Mucosa of gallbladder (tissue), 1 donor: ENCODE data around the gene C1orf116. TPM values are rescaled to one million over a fixed set of nuclear protein-coding genes. Genes with fewer than 3 reads are reported as not detected.
"Not testable (repeated sequence)": the region's sequence is repeated elsewhere in the genome, so short reads cannot be mapped to it uniquely, and the experiment has no call there.

Experiments used
- DNase-seq: peaks from one replicate; pipeline ENCODE4 v3.0.0-alpha.2; 2020; ENCODE audit warnings: low spot score
- total RNA-seq: library from RNA; stranded (reverse); gene quantifications from one replicate; pipeline ENCODE4 v1.2.1, GENCODE V29; 2021
- donor health status: DM: no; HTN: no; CAD: no.

Gene C1orf116
- total RNA-seq, 1 donor from 2014 or later = 45.1 TPM

DNA sequence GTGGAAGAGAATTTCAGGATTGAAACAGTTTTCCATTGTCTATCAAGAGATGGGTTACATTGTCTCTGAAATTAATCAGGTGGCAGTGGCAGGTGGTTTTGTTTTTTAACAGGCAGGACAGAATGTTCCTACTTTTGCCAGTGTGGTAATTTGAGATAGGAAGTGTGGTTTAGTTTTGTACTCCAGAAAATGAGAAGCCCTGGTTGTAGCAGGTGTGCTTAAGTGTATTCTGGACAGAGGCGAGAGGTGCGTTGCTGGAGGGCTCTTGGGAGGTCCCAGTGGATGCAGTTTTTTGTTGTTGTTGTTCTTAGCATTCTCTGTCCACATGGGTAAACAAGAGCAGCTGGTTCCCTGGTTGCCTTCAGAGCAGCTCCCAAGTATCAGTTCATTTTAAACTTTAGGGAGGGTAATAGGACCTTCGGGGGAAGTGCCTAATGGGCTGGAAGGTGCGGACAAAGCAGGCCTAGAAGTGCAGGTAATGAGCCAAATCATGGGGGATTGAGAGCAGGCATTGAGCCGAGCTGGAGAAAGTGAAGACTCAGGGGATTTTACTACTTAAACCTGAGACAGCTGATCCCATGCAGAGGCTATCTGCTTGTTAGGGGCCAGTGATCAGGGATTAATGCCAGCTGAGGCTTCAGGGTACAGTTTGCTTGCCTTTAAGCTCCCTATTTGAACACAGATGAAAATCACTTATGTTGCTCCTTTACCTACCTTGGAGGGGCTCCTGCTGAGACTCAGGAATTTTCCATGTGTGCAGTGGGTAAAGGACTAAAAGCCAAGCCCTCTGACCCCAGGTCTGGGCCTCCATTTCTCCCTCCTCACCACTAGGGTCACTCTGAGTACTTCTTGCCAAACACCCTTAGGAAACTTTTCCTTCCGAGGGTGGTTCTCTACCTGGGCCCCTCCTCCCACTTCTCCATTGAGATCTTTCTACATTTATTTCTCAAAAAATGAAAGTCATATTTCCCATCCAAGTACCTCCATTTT, 26.6 kb upstream of the C1orf116 start:
- no peak for DNase-seq

DNA sequence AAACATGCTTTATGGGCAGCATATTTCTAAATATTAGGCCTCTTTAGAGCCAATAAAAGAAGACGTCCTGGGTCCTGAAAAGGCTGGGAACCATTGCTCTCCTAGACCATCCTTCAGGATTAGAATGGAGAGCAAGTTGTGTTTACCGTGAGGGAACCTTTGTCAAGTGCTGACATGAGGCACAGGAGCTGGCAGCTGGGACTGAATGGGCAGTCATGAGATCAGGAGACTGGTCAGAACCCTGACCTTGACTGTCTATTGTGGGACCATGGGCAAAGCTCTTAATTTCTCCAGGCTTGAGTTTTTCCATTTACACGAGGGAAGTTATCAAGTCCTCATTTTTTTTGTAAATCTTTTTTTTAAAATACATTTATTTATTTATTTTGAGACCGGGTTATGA, 25.7 kb upstream of the C1orf116 start:
- no peak for DNase-seq

DNA sequence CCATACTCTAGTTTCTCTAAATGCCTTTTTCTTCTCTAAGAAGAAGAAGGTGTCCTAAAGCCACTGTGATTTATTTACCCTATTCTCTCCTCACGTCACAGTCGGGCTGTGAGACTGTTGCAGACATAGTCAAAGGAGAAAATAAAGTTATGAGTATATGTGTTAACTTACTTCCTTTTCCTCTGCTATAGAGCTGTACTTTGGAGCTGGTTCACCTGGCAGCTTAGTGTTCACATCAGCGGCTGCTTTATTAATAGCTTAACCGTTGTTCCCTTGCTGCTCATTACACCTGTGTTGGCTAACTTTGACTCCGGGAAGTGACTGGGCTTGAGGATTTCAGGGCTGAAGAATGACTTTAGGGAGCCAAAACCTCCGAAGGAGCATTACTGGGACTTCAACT, 24.1 kb upstream of the C1orf116 start:
- DNase-seq = peak; percentile 49

DNA sequence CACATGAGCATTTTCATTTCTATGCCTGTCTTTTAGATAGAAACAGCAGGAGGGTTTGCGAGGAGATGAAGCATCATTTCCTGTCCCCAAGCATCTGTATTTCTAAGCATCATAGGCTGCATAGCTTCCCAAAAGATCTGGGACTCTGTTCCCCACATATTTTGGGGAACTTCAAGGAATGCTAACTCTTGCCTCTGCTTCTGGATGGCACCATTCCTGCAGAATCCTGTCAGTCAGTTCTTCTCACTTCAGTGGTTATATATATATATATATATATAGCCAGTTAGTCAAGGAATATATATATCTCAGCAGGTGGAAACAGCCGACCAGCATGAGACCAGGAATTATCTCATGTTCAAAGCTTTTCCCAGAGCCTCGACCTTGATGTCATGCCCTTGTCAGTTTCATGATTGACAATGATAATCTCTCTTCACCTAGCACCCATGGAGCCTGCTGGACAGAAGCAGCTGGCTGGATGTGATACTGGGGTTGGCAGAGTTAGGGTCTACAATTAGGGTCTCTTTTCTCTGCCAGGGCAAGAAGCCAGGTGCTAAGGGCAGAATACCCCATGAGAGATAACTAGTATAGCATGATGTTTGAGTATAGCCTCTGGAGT, 22.9 kb upstream of the C1orf116 start:
- no peak for DNase-seq

DNA sequence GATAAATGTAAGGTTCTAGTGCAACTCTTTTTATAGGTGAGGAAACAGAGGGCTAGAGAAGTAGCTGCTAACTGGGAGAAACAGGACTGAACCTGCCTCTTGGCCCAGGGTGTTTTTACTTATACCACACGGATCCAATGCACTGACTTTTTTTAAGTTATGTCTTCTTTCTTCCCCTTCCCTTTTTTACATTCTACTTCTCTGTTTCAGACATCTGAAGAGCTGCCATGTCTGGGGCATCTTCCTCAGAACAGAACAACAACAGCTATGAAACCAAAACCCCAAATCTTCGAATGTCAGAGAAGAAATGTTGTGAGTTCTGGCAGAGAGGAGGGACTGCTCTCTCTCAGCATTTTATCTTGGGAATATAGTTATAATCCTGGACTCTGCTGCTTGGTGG, 21.9 kb upstream of the C1orf116 start:
- DNase-seq = no peak

DNA sequence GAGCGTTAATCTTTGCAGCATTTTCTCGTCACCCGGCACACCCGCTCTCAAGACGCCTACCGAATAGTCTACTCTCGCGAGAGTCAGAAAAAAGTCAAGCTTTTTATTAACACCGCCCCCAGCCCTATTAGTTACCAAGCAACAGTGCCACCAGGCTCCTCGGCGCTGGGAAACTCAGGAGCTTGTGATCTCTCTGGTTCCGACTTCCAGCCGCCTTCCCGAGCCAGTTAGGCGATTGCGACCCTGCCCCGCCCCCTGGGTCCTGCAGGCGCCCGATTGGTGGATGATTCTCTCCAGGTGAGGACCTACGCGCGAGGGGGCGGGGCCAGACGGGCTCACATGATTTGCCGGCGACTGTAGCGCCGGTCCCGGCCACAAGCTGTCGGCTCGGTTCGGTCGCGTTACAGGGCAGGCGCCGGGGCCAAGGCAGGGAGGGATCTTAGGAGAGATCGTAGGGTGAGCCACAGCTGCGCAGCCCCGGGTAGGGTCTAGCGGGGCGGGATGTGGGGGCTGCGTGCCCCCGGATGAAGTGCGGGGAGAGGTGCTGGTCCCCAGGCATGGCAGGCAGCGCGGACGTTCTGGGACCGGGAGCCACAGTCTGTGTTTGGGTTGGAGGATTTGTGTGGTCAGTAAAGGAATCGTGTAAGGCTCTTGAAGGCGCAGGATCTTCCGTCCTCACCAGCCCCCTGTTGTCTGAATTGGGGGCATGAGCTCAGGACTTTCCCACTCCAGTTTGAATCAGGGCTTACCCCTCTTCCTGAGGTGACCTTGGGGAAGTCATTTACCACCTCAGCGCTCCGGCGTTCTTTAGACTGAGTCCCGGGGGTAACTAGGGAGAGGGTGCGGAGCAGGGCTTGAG, 20.6 kb upstream of the C1orf116 start, which contains the start of gene PFKFB2:
TSS of gene PFKFB2 (plus strand) at position 365 of the 859 bp plus-strand sequence. CDS start 1,443 bp downstream, outside the sequence.
- DNase-seq = peak; percentile 98

DNA sequence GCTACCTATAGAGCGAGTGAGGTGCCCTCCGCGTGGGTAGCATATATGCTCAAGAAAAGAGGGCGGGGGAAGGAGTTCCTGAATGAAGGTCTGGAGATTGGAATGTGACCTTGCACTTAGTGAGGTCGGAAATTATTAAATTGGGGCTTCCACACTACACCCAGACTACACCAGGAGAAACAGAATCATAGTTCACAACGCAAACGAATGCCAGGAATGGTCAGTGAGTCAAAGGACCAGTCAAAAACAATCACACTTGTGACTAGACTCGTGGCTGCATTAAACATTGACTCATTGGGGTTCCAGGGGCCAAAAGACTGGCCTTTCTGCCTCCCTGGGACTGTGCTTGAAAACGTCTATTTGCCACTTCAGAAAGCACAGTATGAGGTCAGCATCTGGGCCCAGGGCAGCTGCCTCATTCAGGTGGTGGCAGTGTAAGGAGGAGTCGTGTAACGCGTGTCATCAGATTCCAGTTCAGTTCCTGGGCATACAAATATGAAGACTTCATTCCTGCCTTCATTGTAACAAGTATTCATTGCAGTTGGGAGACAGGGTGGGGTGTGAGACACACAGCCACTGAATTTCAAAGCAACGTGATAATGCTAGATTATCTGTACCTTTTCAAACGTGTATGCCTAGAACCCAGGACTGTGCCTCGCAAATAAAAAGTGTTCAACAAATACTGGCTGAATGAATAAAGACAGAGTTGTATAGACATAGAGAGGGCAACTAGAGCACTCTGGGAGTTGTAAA, 18.8 kb upstream of the C1orf116 start, which contains the start of gene YOD1:
TSS of gene YOD1 (minus strand) at position 18 of the 753 bp plus-strand sequence. CDS start 178 bp downstream, outside the sequence.
- DNase-seq = peak; percentile 34

DNA sequence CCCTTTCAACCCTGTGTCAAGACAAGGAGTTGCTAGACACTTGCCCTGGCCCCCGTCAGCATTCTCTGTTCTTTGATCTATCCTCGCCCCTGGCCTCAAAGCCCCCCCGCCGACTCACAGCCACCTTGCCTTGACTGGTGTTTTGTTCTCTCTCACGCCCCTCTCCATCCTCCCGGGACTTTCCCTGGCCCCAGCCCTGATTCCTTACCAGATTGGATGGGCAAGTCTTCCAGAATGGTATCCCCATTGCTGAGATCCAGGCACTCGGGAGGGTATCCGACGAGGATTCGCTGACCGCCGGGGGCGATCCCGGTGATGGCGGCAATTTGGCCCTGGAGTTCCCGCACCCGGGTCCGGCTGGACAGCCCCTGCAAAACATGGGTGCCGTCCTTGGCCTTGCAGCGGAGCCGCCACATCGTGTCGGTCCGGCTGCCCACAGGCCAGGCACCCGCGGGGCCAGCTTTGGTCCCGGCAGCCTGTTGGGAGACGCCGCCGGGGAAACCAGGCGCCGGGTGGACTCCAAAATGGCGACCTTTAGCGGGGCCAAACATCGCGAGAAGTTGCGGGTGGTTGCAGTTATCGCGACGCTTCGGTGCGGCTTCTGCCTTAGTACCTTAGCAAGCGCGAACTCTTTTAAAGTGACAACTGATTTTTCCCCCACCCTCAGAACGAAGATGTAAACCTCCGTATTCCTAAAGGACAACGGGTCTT, 18.1 kb upstream of the C1orf116 start:
- DNase-seq = peak; percentile 96

DNA sequence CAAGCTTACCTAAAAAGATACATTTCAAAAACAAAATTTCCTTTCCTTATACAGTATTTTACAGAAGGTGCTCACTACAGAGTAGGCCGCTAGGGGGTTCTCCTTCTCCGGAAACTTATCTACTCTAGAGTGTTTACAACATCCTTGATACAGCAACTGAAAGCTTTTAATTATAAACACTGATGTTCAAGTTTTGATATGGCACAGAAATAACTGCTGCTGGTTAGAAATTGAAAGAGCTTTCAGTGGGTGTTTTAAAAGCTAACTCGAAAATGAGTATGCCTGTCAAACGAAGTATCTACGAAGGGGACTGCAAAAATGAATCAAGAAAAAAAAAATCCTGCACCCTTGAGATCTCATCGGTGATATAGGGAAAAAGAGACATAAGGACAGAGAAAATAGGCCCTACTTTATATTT, 17.4 kb upstream of the C1orf116 start:
- peak; percentile 62 for DNase-seq

DNA sequence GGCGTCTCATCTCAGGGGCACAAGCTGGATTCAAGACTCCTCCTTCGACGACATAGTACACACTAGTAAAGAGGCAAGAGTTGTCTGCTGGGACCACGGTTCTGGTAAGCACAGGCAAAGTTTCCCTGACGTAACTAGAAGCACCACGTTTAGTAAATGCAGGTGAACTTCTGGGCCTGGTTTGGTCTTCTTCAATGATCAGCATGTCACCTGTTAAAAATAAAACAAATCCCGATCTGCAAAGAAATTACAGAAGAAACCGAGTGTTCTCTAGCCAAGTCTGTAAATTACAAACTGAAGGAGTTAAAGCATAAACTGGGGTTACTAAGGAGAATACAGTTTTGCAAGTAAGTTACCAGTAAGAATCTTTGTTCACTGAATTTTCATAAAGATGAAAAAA, 17.0 kb upstream of the C1orf116 start:
- no peak for DNase-seq

DNA sequence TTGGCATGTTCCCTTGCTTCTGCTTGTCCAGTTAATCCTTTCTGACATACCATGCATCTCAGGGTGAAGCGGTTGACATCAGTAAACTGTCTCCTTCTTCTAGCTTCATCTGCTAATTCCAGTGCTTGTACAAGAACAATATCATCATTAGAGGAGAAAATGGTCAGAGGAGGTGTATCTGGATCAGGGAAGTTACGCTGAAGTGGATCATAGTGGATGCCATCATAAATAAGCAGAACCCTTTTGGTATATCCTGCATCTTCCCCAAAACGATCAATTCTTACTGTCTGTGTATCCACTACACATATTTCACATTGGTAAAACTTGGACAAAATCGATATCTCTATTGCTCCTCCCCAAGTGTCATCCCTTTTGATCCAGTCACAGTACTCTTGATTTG, 16.5 kb upstream of the C1orf116 start:
- no peak for DNase-seq

DNA sequence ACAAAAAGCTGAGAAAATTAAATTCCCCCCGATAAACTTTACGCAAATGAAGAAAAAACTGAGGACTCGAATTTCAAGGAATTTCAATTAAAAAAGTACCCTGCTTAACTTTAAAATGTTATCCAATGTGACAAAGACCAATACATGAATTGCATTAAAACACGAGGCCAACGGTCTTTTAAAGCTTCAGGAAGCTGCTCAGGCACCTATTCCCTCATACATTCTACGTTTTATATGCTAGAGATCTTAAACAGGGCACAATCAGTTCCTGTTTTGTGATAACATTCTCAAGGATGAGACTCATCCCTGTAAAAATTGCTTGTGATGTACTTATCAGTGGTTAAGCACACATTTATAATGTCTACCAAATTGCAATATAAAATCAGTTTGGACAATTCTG, 15.5 kb upstream of the C1orf116 start:
- DNase-seq = no peak

DNA sequence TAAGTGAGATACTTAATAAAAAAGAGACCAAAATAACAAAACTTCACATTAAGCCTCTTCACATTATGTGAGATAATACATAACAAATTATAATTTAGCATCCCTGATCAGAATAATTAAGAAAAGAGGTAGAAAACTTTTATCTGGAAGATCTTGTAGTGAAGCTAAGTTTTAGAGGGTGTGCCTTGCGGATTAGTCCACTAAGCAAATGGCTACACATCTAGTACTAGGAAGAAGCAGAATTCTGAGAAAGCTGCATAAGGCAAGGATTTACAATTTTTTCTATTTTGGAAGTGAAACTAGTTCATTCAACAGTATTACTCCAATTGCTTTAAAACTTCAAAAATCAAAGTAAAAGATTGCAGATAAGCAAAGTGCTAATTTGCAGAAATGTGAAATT, 14.9 kb upstream of the C1orf116 start:
- DNase-seq = no peak

DNA sequence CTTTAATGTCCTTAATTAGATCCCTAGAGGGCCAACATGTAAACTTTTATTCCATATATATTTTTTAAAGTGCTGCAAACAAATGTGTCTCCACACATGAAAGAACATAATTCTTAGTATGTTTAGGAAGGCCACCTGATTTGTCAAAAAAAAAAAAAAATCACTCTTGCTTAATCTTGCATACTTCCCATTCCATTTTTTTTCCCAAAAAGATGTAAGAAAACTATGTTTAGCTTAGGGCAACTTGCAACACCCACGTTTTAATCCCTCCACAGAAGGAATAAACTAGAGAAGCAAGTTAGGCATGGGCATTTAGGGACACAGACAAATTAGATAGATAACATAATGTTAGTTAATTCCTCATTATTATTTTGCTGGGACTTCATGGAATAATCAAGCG, 12.9 kb upstream of the C1orf116 start:
- DNase-seq = no peak

DNA sequence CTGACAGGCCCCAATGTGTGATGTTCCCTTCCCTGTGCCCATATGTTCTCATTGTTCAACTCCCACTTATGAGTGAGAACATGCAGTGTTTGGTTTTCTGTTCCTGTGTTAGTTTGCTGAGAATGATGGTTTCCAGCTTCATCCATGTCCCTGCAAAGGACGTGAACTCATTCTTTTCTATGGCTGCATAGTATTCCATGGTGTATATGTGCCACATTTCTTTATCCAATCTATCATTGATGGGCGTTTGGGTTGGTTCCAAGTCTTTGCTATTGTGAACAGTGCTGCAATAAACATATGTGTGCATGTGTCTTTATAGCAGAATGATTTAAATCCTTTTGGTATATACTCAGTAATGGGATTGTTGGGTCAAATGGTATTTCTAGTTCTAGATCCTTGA, 8.8 kb upstream of the C1orf116 start:
- not testable (repeated sequence) for DNase-seq

DNA sequence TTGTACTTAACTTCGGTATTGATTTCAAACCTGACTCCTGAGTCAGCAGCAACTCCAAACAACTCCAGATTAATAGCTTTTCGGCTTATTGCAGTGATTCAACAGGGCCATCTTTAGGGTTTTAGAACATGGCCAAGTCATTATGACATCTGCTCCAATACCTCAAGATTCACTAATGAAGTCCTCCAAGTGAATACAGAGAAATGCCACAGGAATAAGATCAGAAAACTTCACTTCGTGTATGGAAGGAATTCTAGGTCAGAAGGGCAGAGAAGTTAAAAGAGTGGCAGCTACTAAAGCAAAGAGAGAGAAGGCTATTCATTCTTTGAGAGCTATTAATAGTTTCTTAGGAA, 7.6 kb upstream of the C1orf116 start:
- no peak for DNase-seq

DNA sequence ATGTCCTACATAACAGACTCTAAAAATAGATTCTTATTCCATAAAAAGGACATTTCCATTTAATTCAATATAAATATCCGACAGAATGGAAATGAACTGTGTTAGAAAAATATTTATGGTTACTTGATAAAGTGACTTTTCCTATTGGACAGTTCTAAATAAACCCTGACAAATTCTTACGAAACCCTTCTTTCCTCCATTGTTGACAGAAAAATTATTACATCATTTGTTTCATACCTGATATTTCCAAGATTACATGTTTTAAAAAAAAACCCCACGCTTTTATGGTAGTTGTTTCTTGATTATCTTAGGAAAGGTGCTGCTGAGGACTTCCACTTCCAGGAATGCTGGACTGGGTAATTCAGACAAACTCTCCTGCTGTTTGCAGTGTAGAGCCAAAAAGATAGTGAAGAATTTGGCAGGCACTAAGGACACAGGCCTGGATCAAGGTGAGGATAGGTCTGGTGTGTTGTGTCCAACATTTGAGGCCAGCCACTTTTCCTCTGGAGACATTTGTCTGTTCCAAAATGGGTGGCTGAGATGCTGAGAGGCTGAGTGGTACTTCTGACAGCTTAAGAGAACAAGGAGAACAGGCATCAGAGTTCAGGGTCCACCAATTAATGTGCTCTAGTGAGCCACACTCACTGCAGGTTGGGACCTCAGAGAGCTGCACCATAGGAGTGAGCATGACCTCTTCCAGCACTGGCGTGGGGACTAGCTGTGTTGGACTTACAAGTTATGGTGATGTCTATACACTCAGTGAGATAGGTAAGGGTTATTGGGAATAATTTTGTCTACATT, 7.0 kb upstream of the C1orf116 start:
- no peak for DNase-seq

DNA sequence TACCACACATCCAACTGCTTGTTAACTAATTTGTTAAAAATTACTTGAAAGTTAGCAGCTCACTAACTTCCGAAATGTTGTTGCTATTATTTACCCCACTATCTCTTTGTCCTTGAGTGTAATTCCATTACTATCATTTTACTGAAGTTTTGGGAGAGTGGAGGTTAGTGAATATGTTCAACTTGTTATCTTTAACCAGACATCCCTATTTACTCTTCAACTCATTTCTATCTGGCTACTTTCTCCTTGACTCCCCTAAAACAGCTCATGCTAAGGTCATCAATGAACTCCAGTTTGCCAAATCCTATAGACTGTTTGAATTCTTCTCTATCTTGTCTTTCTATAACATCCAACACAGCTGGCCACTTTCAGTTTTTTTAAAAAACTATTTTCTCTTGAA, 4.3 kb upstream of the C1orf116 start:
- no peak for DNase-seq

DNA sequence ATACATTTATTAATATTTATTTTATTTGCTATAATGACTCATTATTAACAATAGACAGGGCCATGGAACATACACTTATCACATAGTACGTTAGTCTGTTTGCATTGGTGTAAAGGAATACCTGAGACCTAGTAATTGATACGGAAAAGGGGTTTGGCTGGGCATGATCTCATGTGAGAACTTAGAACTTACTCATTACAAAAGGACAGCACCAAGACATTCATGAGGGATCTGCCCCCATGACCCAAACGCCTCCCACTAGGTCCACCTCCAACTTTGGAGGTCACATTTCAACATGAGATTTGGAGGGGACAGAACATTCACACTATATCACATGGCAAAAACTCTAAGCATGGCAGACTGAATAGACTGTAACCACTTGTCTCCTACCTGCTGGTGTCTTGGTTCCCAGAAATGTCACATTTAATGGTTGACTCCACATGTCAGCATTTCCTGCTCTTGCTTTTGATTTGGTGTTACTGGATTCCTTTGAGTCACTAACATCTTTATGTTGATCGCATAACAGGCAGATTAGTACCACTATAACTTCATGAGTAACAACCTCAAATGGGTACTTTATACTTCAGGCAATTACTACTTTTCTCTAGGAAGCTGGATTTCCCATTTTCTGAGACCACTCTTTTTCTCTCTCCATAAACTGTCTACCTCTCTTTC, 3.5 kb upstream of the C1orf116 start:
- DNase-seq = no peak
